Activated CD4-positive, alpha-beta T cell treated with anti-CD3 and anti-CD28 coated beads, Interleukin-10, Interleukin-2, amounts not matched to agents 100 ng/mL and 50 ng/mL, durations not matched to agents 16 hours and 8 hours (primary cell): ENCODE results near the gene FKBP1A.
"Not testable (repeated sequence)": the region's sequence is repeated elsewhere in the genome, so short reads cannot be mapped to it uniquely, and the experiment has no call there.

Experiments used
- DNase-seq: peaks from one replicate; pipeline ENCODE4 v3.0.0-alpha.2; 2020

Gene FKBP1A

DNA sequence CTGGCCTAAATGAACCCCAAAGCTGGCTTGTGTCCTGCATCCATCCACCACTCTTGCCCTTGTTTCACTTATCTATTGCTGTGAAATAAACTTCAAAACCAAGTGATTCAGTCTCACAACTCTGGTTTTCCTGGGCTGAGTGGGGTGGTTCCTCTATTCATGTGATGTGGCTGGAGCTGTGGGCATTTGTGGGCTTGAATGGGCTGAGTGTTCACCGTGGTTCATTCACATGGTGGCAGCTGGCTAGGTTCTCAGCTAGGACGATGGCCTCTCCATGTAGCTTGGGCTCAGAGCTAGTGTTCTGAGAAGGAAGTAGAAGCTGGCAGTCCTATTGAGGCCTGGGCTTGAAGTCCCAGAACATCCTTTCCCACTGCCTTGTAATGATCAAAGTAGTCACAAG, 30.4 kb downstream of the FKBP1A start:
- DNase-seq, result peak; percentile 35

DNA sequence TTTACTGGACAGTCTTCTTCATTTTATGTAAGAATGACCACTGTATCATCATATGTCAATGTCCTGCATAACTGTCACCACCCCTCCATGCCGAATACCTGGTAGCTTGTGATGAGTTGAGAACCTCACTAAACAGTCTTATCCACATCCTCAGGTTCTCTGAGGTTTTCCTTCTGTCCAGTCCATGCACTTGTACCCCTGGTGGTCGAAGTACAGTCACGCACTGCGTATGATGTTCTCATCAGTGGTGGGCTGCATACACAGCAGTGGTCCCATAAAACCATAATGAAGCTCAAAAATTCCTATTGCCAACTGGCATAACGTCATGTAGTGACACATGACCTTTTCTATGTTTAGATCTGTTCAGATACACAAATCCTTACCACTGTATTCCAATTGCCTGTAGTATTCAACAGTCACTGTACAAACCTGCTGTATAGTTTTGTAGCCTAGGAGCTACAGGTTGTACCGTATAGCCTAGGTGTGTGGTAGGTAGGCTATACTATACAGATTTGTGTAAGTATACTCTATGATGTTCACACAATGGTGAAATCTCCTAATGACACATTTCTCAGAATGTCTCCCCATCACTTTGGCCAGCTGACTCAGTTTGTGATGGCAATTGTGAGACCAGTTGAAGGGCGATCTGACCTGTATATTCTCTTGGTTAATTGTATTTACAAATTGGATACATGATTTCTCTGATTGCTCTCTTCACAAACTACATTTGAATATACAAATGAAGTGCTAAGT, 32.6 kb downstream of the FKBP1A start:
- peak; percentile 55 for DNase-seq

- peak; percentile 92 for DNase-seq
These were observed 34.8 kb downstream of the FKBP1A start for GRCh38 chr20:1357921-1358671.

- no peak for DNase-seq
These were observed 38.9 kb downstream of the FKBP1A start for GRCh38 chr20:1353956-1354355.

- DNase-seq, result no peak
These were observed 46.4 kb downstream of the FKBP1A start for GRCh38 chr20:1346315-1346969.

GRCh38 chr20:1345756-1346093, 47.1 kb downstream of the FKBP1A start:
- DNase-seq, result no peak

- no peak for DNase-seq
These were observed 47.7 kb downstream of the FKBP1A start for GRCh38 chr20:1345030-1345755.

DNA sequence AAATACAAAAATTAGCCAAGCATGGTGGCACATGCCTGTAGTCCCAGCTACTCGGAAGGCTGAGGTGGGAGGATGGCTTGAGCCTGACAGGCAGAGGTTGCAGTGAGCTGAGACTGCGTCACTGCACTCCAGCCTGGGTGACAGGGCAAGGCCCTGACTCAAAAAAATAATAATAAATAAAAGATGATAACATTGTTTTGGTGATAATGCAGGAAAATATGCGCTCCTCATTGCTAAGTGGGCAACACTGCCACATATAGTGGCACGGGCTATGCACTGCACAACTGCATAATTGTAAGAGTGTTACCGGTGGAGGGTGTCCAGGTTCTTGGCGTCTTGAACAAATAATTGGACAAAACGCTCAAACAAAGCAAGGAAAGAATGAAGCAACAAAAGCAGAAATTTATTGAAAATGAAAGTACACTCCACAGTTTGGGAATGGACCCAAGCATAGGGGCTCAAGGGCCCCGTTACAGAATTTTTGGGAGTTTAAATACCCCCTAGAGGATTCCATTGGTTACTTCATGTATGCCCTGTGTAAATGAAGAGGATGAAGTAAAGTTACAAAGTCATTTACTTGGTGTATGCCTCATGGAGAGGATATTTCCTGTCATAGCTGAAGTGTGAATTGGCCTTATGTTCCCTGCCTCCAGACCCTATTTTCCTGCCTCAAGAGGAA, 49.3 kb downstream of the FKBP1A start:
- DNase-seq, result not testable (repeated sequence)

DNA sequence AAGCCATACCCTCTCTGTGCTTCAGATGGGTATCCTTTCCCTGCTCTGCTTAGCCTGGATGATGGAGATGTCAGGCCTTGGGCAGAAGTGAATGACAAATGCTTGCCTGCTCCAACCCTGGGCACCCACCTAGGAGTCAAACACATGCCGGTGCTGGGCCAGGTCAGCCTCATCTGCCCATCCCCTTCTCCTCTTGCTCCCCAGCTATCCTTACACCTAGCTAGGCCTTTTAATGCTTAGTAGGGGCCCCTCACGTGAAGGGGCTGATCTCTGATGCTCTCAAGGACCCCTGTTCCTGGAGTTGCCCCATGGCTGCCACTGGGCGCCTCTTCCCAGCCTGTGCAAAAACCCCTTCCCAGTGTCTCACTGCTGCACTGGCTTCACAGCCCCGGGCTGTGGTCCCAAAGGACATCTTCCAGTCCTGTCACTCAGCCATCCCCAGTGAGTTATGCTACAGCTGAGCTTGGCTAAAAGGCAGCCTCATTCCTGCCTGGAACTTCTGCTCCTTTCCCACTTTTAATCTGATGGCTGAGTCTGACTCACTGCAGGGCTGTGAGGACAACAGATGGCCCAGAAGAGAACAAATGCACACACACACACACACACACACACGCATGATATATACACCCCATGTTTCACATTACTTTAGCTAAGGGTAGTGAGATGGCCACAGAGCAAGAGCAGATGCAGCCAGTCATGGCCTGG, 51.1 kb downstream of the FKBP1A start:
- DNase-seq, result no peak

- no peak for DNase-seq
These were observed 54.1 kb downstream of the FKBP1A start for GRCh38 chr20:1338801-1339200.

DNA sequence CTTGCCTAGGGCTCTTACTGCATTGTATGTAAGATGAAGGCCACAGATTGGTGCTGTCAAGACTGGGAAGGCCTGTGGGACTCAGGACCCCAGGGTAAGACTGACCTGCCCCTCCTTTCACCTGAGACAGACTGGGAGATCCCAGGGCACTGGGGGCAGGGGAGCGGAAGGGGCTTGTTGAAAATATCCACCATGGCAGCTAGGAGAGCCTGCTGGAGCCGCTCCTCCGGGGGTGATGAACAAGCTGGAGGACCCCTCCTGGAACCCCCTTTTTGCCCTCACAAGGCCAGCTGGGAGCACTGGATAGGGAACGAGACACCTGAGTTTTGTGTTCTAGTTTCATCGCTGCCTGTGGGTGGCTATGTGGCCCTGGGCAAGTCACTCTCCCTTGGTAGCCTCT, 54.8 kb downstream of the FKBP1A start:
- DNase-seq, result no peak

DNA sequence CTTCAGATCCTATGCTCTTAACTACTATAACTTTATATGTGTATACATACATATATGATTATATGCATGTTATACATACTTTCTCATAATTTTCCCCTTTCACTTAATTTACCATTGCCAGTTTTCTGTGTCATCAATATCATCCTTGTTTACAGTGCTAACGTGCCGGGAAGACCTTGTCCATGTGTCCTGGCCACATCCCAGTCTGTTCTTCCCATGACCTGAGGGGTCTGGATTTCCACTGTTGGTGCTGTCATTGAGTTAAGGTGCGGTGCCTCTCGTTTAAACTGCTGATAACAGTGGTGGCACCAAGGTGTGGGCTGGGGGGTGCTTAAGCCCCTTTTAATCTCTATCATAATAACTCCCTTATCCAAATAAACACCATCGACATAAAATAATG, 55.4 kb downstream of the FKBP1A start:
- no peak for DNase-seq

GRCh38 chr20:1336699-1337367, 56.0 kb downstream of the FKBP1A start:
- DNase-seq, result no peak

DNA sequence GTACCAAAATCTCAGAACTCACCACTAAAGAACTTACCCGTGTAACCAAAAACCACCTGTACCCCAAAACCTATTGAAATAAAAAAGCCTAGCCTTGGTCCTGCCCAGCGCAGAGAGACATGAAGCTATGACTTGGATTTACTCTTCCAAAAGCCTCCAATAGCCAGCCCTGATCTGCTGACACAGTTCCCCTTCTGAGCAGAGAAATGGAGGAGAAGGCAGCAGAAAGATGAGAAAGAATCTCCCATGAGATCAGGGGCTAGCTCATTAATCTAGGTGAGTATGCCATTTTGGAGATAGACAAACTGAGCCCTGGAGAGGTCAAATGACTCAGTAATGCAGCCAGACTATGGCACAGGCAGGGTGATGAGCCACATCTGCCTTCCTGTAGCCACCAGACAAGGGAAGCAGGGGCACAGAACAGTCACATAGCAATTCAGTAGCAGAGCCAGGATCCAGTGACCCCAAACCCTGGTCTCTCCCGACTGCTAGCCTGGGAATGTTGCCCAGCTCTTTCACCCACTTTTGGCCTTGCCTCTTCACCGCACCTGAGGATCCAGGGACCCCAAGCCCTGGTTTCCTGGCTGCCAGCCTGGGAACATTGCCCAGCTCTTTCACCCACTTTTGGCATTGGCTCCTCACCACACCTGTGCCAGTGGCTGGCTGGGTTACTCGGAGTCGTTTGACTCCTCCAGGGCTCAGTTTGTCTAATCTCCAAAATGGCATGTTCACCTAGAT, 56.7 kb downstream of the FKBP1A start:
- DNase-seq, result no peak

DNA sequence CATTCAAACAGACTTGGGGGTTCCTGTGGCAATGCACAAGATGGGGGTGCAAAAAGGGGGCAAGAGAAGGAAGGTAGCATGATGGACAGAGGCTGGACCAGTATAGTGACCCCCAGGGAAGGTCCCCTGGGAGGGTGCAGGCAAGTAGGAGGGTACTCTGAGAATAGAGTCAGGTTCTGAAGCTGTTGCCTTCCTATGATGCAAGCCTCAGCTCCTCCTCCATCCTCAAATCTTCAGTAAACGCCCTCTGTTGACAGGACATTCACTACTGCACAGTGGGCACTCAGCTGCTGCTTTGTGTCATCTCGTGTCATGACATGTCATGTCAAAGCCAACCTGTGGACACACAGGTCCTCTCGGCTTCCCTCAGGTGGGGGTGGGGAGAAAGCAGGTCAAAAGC, 58.1 kb downstream of the FKBP1A start:
- no peak for DNase-seq

DNA sequence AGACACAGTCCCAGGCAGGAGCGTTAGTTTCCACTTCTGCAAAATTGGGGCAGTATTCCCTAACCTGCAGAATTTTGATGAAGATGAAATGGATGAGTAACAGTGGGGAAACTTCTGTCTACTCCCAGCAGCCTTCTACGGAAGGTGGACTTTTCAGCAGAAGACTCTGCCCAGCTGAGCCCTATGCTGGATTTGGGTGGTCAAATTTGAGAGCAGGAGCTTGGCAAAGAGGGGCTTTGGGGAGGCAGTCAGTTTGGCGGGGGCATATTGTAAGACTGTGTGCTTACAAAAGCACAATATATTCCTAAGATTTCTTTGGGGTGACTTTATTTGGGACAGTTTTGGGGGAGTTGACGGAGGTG, 58.5 kb downstream of the FKBP1A start:
- DNase-seq, result no peak

DNA sequence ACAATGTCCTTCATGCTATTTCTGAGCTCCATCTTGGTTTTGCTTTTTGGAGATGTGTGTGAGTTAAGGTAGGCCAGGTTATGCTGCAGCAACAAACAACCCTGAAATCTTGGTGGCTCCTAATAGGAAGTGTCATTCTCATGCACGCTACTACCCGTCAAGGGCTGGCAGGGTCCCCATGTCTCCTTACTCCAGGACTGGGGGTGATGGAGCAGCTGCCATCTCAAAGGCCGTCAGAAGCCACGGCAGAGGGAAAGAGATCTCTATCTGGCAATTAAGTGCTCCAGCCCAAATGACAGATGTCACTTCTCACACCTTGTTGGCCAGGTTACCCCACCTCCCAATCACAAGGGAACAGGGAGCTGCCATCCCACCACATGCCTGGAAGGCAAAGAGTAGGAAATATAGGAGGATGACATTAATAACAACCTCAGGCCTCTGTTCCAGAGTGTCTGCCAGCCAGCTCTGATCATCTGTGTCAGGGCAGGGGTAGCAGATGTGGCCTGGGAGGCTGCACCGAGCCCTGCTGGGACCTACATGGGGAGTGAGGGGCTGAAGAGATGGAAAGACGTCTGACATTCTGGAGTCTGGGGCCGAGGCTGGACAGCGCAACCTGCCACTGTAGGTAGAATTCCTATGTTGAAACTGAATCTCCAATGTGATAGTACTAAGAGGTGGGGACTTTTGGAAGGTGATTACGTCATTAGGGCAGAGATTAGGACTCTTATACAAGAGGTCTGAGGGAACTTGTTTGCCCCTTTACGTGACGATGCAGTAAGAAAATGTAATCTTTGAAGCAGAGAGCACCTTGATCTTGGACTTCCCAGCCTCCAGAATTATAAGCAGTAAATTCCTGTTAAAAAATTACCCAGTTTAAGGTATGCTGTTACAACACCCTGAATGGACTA, 59.1 kb downstream of the FKBP1A start:
- no peak for DNase-seq

- no peak for DNase-seq
These were observed 60.0 kb downstream of the FKBP1A start for GRCh38 chr20:1332749-1333300.

DNA sequence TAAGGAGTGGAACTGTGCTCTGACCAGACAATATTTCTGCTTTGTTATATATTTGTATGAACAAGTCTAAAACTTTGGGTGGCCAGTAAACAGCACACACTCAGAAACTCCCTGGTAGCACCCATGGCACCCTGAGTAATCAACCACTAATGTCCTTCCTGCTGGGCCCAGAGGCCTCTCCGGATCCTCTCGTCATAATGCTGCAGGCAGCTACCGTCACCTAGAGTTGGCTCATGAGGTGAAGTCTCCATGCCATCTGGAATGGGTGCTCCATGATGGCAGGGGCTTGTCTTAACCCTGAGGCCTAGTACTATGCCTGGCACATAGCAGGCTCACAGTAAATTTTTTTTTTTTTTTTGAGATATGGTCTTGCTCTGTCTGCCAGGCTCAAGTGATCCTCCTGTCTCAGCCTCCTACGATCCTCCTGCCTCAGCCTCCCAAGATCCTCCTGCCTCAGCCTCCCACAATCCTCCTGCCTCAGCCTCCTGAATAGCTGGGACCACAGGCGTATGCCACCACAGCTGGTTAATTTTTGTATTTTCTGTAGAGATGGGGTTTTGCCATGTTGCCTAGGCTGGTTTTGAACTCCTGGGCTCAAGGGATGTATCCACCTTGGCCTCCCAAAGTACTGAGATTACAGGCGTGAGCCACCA, 60.9 kb downstream of the FKBP1A start:
- no peak for DNase-seq
